Activated CD8-positive, alpha-beta memory T cell treated with anti-CD3 and anti-CD28 coated beads, Interleukin-2, amount 10 ng/mL, durations not matched to agents 7 days and 5 days (primary cell): ENCODE measurements around the gene SLC39A10. TPM values are rescaled to one million over a fixed set of nuclear protein-coding genes. Genes with fewer than 3 reads are reported as not detected.
"Not testable (repeated sequence)": the region's sequence is repeated elsewhere in the genome, so short reads cannot be mapped to it uniquely, and the experiment has no call there.

Source experiments
- ATAC-seq: fragments of 150-1000 bp; cut with Tn5 transposase; one replicate; pipeline ENCODE4 v1.10.0; 2021; ENCODE audit warnings: moderate library complexity
- CTCF ChIA-PET: fragments of 350-600 bp; sonication (Branson Sonifier 250); formaldehyde crosslinking; loops from one replicate; lab custom pipeline; 2021; ENCODE audit warnings: antibody characterized with exemption; lab: Charles Lee
- DNase-seq: peaks from one replicate; pipeline ENCODE4 v3.0.0-alpha.2; 2020
- H3K27ac Mint-ChIP-seq: one replicate; pipeline ENCODE4 v1.8.0; 2021; ENCODE audit warnings: mild to moderate bottlenecking, mixed read lengths
- H3K27me3 Mint-ChIP-seq: one replicate; pipeline ENCODE4 v1.8.0; 2021; ENCODE audit warnings: mixed read lengths
- H3K36me3 Mint-ChIP-seq: one replicate; pipeline ENCODE4 v1.8.0; 2021; ENCODE audit warnings: mild to moderate bottlenecking, mixed read lengths
- H3K4me1 Mint-ChIP-seq: one replicate; pipeline ENCODE4 v1.8.0; 2021; ENCODE audit warnings: mixed read lengths
- H3K4me3 Mint-ChIP-seq: one replicate; pipeline ENCODE4 v1.8.0; 2021; ENCODE audit warnings: mild to moderate bottlenecking, moderate library complexity, mixed read lengths
- H3K9me3 Mint-ChIP-seq: one replicate; pipeline ENCODE4 v1.8.0; 2022; ENCODE audit warnings: low read depth, mixed read lengths
- total RNA-seq, 2 experiments: library from RNA; stranded (reverse); gene quantifications; one replicate each; pipeline ENCODE4 v1.2.3, GENCODE V29; 2021

The SLC39A10 gene
- total RNA-seq, 2 experiments from 2014 or later = 29.4 to 40.3 TPM

DNA sequence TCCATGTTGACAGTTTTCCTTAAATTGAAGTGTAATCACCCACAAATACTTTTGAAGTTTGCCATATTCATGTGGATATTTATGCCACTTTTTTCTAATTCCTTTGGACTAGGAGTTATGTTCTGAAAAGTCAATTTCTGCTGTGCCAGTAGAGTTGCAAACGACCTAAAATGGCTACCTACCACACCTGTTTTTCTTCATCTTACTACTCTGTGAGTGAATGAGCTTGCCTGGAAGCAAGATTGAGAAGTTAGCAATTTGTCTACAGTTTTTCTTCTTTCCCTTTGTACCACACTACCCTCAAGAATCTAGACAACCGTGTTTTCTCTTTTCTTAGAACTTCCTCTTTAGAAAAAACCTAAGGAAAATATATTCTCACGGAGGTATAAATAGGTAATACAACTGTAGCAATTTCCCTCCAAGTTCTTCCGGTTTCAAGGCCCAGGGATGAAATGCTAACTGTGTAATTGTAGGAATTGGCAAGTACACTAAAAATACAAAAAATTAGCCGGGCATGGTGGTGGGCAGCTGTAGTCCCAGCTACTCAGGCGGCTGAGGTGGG is 7.3 kb upstream of the SLC39A10 start:
- H3K36me3 Mint-ChIP-seq = peaks cover 5% of the 10 kb centered on the region
- no peaks in the 10 kb centered on the region for H3K27me3 Mint-ChIP-seq
- H3K4me3 Mint-ChIP-seq = no peak overlapping the region
- no peak for DNase-seq
- CTCF ChIA-PET = no interaction called here
- ATAC-seq = no peak
- no peaks in the 10 kb centered on the region for H3K9me3 Mint-ChIP-seq
- H3K27ac Mint-ChIP-seq = no peak overlapping the region
- peaks cover 21% of the 10 kb centered on the region for H3K4me1 Mint-ChIP-seq

DNA sequence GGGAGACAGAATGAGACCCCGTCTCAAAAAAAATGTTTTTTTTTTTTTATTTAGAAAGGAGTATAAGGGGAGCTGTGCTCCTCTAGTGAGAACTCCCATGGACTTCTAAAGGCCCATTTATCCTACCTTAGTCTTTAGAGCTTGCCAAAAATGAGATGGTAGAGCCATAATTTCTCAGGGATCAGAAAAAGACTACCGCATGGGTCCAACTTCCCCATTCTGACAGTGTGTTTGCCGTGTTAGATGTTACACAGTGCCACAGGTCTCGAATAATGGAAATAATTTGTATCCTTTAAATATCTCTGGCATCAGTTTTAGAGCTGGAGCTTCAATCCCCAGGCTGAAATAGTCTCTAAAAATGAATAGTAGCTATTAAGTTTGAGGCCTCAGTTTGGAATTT is 6.0 kb upstream of the SLC39A10 start:
- H3K27me3 Mint-ChIP-seq = no peaks in the 10 kb centered on the region
- H3K9me3 Mint-ChIP-seq = no peaks in the 10 kb centered on the region
- no peak overlapping the region for H3K27ac Mint-ChIP-seq
- no peak for DNase-seq
- ATAC-seq = no peak
- H3K4me1 Mint-ChIP-seq = peaks cover 21% of the 10 kb centered on the region
- H3K4me3 Mint-ChIP-seq = no peak overlapping the region
- peaks cover 5% of the 10 kb centered on the region for H3K36me3 Mint-ChIP-seq
- CTCF ChIA-PET = interaction anchor here (0.9 to 1.4 kb wide), 2 partner anchors 76 to 152 kb away, joined by 3 to 4 read pairs; no protein-coding TSS in a partner anchor

DNA sequence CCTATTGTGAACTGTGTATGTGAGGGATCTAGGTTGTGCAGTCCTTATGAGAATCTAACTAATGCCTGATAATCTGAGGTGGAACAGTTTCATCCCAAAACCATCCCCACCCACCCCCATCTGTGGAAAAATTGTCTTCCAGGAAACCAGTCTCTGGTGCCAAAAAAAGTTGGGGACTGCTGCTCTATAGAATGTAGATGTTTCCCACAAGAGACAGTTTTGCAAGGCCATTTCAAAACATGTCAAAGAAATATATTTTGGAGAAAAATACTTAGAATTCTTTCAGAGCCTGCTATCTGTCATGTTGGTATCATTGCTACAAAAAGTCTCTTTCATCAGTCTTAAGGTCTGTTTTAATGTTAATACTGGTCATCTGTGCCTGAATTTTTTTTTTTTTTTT is 4.1 kb upstream of the SLC39A10 start:
- Mint-ChIP-seq H3K4me1 (peaks cover 25% of the 10 kb centered on the region), H3K27me3 (no peaks in the 10 kb centered on the region), H3K9me3 (no peaks in the 10 kb centered on the region), H3K4me3 (no peak overlapping the region), H3K36me3 (peaks cover 8% of the 10 kb centered on the region), H3K27ac (no peak overlapping the region)
- CTCF ChIA-PET = no interaction called here
- no peak for DNase-seq
- ATAC-seq = no peak

DNA sequence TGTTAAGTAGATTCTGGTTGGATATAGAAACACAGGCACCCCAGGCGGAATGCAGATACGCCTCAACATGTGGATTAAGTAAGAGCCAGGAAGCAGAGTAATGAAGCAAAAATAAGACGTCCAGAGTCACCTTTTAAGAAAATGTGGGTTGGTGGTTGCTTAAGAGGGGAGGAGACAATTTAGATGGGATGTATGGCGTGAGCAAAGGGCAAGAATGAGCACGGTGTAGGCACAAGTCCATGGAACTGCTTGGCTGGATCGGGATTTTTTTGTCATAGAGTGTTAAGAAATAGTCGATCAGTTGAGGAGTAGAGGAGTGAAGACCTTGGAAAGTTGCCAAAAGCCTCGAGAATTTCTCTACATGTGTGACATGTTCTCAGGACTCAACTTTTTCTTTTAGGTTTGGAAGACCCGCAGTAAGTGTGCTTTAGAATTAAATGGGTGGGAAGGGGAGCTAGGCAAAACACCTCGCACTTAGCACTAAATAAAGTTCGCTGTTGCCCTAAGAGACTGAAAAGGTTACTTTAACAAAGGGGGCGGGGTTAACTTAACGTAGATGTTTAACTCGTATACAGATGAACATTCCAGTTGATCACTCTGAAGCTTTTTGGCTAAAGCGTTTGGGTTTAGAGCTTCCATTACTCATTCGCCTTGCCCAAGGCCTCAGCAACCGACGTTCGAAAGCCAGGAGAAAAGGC is 716 bp upstream of the SLC39A10 start:
- H3K4me1 Mint-ChIP-seq = peaks cover 18% of the 10 kb centered on the region
- H3K9me3 Mint-ChIP-seq = no peaks in the 10 kb centered on the region
- H3K27ac Mint-ChIP-seq = peak overlapping the region; percentile 99
- H3K36me3 Mint-ChIP-seq = peaks cover 26% of the 10 kb centered on the region
- CTCF ChIA-PET = interaction anchor here (1.0 to 2.4 kb wide), 8 partner anchors 17 to 123 kb away, joined by 3 to 21 read pairs (median 5); no protein-coding TSS in a partner anchor
- H3K27me3 Mint-ChIP-seq = no peaks in the 10 kb centered on the region
- peak overlapping the region; percentile 86 for H3K4me3 Mint-ChIP-seq
- no peak for ATAC-seq
- no peak for DNase-seq

DNA sequence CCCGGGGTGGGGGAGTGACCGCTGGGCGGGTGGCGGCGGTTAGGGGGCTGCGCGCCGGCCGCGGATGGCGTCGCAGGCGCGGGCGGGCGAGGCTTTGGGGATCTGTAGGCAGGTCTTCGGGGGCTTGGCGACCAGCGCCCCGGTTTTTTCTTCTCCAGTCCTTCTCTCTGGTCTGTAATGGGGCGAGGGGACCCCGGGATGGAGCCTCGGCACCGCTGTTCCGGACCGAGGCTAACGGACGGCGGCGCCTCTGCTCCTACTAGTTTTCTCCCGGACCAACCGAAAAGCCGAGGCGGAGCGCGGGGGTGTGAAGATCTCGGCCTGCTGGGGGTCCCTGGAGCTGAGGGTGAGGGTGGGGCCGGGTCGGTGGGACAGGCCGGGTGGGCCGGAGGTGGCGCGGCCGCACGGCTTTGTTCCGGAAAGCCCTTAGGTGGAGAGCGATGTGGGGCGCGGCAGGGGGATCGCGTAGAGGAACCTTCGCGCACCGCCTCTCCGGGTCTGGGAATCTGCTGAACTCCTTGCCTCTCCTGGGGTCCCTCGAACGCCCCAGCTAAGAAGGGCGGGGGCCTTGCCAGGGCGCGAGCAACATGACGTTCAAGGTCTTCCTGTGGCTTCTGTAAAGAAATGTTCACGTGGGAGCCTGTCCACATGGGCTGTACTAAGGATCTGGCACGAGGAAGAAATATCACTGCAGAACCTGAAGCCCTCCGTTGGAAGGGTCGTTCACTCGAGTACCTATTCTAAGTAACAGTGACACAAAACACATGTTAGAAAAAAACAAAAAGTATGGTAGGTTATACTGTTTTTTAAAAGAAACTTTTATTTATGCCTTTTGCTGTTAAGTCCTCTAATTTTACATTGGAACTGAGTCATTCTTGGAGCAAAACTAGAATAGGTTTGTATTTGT is 861 bp downstream of the SLC39A10 start:
- CTCF ChIA-PET = interaction anchor here (0.8 to 3.0 kb wide), 6 partner anchors 15 to 127 kb away, joined by 3 to 27 read pairs (median 8); no protein-coding TSS in a partner anchor
- peaks cover 28% of the 10 kb centered on the region for H3K36me3 Mint-ChIP-seq
- peak overlapping the region; percentile 86 for H3K4me3 Mint-ChIP-seq
- peak; percentile 38 for ATAC-seq
- H3K27me3 Mint-ChIP-seq = no peaks in the 10 kb centered on the region
- no peaks in the 10 kb centered on the region for H3K9me3 Mint-ChIP-seq
- peak; percentile 89 for DNase-seq
- H3K4me1 Mint-ChIP-seq = peaks cover 25% of the 10 kb centered on the region
- peak overlapping the region; percentile 99 for H3K27ac Mint-ChIP-seq

DNA sequence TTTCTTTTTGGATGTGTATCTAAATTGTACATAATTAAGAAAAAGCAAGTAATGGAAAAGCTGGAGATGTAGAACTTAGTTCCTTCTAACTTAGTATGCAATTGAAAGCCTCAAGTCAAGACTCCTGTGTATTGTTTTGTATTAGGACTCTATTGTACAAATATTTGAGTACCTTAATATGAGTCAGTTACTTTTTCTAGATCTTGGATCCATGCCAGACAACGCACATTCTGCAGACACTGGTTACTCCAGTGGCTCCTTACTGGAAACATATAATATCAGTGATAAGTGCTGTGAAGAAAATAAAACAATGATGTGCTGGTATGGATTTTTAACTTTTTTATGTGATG is 1.5 kb downstream of the SLC39A10 start:
- CTCF ChIA-PET = interaction anchor here (2.4 to 3.0 kb wide), 3 partner anchors 98 to 125 kb away, joined by 21 to 43 read pairs (median 27); no protein-coding TSS in a partner anchor
- peaks cover 28% of the 10 kb centered on the region for H3K4me1 Mint-ChIP-seq
- H3K27ac Mint-ChIP-seq = peak overlapping the region; percentile 99
- DNase-seq = no peak
- peak overlapping the region; percentile 86 for H3K4me3 Mint-ChIP-seq
- H3K36me3 Mint-ChIP-seq = peaks cover 28% of the 10 kb centered on the region
- ATAC-seq = no peak
- no peaks in the 10 kb centered on the region for H3K27me3 Mint-ChIP-seq
- H3K9me3 Mint-ChIP-seq = no peaks in the 10 kb centered on the region

DNA sequence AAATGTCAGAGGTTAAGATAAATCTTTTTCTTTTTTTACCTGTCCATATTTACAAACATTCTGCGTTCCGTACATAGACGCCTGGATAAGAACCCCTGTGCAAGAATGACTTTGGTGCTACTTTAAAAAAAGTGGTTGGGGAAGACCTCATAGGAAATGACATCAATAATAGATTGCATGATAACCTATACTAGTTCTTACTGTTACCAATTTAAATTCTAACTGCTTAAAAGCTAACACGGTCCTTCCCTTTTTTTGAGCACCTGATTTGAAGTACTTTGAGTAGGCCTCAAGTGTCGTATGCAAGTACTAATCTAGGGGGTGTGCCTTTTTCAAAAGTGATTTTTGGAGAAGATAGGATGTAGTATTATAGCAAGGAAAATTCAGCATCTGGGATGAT is 2.1 kb downstream of the SLC39A10 start:
- Mint-ChIP-seq H3K27me3 (no peaks in the 10 kb centered on the region), H3K4me1 (peaks cover 28% of the 10 kb centered on the region), H3K9me3 (no peaks in the 10 kb centered on the region), H3K27ac (peak overlapping the region; percentile 99), H3K36me3 (peaks cover 28% of the 10 kb centered on the region), H3K4me3 (peak overlapping the region; percentile 86)
- CTCF ChIA-PET = interaction anchor here (1.4 to 3.0 kb wide), 6 partner anchors 72 to 409 kb away, joined by 3 to 43 read pairs (median 20); partner anchors contain the start of gene DNAH7
- DNase-seq (no peak), ATAC-seq (peak; percentile 11)

DNA sequence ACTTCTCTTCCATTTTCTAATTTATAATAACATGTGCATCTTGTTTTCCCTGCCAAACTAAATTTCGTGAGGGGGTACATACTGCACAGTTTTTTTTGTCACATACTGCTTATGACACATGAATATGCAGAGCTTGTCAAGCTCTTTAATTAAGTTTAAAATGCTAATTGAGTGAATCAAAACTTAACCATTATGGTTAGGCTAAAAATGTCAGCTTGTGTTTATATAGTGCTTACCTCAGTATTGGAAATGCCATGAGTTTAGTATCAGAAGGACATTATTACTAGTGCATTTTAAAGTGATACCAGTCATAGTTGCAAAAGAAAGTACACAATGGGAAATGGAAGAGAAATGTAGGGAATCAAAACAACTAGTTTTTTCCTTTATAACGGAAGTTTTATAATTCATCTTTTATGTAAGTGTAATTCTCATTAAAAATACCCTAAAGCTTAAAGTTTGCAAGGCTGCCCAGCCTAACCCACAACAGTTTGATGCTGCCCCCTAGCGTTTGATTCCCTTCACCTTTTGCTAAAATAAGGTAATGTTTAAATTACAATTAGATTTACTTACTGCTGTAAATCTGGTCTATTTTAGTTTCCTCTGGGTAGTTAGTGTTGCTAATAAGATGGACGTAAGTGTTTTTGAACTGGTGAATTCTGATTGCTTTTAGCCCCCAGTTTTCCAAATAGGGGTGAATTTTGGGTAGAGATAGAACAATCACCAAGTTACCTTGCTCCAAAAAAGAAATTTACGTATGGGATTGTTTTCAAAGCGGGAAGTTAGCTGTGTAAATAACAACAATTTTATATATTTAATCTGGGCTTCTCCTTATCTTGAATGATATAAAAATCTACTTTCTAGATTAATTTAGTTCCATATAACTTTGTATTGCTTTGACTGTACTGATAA is 3.2 kb downstream of the SLC39A10 start:
- Mint-ChIP-seq H3K27me3 (no peaks in the 10 kb centered on the region), H3K9me3 (no peaks in the 10 kb centered on the region), H3K36me3 (peaks cover 28% of the 10 kb centered on the region), H3K27ac (peak overlapping the region; percentile 99), H3K4me1 (peaks cover 28% of the 10 kb centered on the region), H3K4me3 (peak overlapping the region; percentile 86)
- peak; percentile 86 for DNase-seq
- CTCF ChIA-PET = interaction anchor here (0.7 to 3.0 kb wide), 29 partner anchors 9 to 458 kb away, joined by 3 to 43 read pairs (median 4); partner anchors contain the start of gene DNAH7
- no peak for ATAC-seq

DNA sequence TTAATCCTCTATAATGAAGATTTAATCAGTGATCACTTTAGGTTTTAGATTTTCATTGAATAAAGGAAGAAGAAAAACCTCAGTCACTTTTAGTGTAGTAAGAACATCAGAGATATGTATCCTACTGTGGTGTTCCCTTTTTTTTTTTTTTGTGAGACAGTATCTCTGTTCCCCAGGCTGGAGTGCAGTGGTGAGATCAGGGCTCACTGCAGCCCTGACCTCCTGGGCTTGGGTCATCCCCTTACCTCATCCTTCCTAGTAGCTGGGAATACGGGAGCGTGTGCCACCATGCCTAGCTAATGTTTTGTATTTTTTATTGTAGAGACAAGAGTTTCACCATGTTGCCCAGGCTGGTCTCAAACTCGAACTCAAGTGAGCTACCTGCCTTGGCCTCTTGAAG is 5.1 kb downstream of the SLC39A10 start:
- H3K4me1 Mint-ChIP-seq = peaks cover 23% of the 10 kb centered on the region
- H3K9me3 Mint-ChIP-seq = no peaks in the 10 kb centered on the region
- CTCF ChIA-PET = interaction anchor here (1.9 kb wide), 1 partner anchor 128 kb away, joined by 4 read pairs; no protein-coding TSS in a partner anchor
- no peak overlapping the region for H3K27ac Mint-ChIP-seq
- no peak for ATAC-seq
- no peak for DNase-seq
- peaks cover 27% of the 10 kb centered on the region for H3K36me3 Mint-ChIP-seq
- no peaks in the 10 kb centered on the region for H3K27me3 Mint-ChIP-seq
- H3K4me3 Mint-ChIP-seq = no peak overlapping the region

DNA sequence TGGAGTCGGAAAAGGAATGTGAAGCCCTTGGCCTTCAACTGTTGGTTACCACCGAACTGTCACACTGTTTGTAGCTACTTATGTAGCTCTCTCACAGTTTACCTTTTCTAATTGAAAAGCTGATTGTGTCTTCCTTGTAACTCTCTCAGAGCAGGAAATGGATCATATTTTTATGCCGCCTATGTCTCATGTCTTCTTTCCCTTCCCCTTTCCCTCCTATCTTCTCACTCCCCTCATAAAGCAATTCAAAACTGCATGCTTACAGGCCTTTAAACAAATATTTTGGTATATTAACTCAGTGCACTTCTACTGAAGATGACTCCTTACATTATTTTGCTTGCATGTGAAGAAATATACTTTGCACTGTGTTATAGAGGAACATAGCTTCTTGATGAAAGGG is 6.0 kb downstream of the SLC39A10 start:
- Mint-ChIP-seq H3K36me3 (peaks cover 24% of the 10 kb centered on the region), H3K27ac (no peak overlapping the region), H3K27me3 (no peaks in the 10 kb centered on the region), H3K4me3 (no peak overlapping the region), H3K9me3 (no peaks in the 10 kb centered on the region), H3K4me1 (peaks cover 23% of the 10 kb centered on the region)
- no peak for DNase-seq
- CTCF ChIA-PET = interaction anchor here (1.9 to 4.7 kb wide), 2 partner anchors 129 to 405 kb away, joined by 4 to 22 read pairs; partner anchors contain the start of gene DNAH7
- ATAC-seq = no peak

DNA sequence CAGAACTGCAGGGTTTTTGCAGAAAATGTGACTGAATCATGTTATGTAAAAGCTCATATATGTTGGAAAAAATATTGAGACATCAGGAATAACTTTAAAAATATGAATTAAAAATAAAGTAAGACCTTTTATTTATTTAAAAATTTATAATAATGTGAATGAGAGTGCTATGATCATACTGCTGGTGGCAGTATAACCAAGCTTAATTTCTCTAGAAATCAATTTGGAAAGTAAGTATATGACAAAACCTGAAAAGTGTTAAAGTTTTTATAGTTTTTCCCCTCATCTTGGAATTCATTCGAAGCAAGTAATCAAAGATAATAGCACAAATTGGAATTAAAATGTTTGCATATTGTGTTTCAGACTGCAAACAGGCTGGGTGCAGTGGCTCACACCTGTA is 7.5 kb downstream of the SLC39A10 start:
- DNase-seq (no peak), ATAC-seq (no peak)
- H3K9me3 Mint-ChIP-seq = no peaks in the 10 kb centered on the region
- H3K27ac Mint-ChIP-seq = no peak overlapping the region
- peaks cover 11% of the 10 kb centered on the region for H3K36me3 Mint-ChIP-seq
- CTCF ChIA-PET = interaction anchor here (0.8 to 4.7 kb wide), 6 partner anchors 9 to 403 kb away, joined by 3 to 22 read pairs (median 4); partner anchors contain the start of gene DNAH7
- no peak overlapping the region for H3K4me3 Mint-ChIP-seq
- H3K4me1 Mint-ChIP-seq = peaks cover 20% of the 10 kb centered on the region
- H3K27me3 Mint-ChIP-seq = no peaks in the 10 kb centered on the region

DNA sequence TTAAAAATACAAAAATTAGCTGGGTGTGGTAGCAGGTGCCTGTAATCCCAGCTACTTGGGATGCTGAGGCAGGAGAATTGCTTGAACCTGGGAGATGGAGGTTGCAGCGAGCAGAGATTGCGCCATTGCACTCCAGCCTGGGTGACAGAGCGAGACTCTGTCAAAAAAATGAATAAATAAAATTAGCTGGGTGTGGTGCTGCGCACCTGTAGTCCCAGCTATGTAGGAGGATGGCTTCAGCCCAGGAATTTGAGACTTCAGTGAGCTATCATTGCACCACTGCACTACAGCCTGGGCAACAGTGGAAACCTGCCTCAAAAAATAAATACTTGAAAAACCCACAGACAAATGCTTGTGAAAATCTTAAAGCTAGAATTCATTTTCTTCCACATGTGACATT is 8.1 kb downstream of the SLC39A10 start:
- H3K9me3 Mint-ChIP-seq, H3K36me3 Mint-ChIP-seq, H3K27me3 Mint-ChIP-seq, H3K27ac Mint-ChIP-seq, DNase-seq, H3K4me3 Mint-ChIP-seq, ATAC-seq: not testable (repeated sequence)
- CTCF ChIA-PET = interaction anchor here (1.1 to 4.7 kb wide), 4 partner anchors 8 to 403 kb away, joined by 3 to 22 read pairs (median 5); partner anchors contain the start of gene DNAH7
- H3K4me1 Mint-ChIP-seq = peaks cover 17% of the 10 kb centered on the region
